GM12878 (cell line): ENCODE data around the gene COL28A1. TPM values are rescaled to one million over a fixed set of nuclear protein-coding genes. Genes with fewer than 3 reads are reported as not detected.

Experiments
- ATAC-seq: fragments of 200-7000 bp; cut with Tn5 transposase; 3 replicates; pipeline ENCODE4 v1.9.1; 2020; ENCODE audit warnings: mild to moderate bottlenecking, moderate library complexity
- BruUV-seq: library from RNA; stranded (reverse); fragments of 400-500 nt; replicated peaks from 2 replicates; lab custom pipeline; 2021; lab: Mats Ljungman, UMichigan
- CTCF ChIA-PET: fragments of 300-600 bp; sonication (Branson Sonifier 250); formaldehyde crosslinking; extraction: SDS; loops from one replicate; lab custom pipeline; 2021; ENCODE audit warnings: inconsistent platforms; lab: Yijun Ruan, JAX
- POLR2A ChIA-PET: fragments of 350-600 bp; formaldehyde crosslinking; extraction: SDS; loops from one replicate; lab custom pipeline; 2021; ENCODE audit warnings: inconsistent platforms; lab: Charles Lee
- RAD21 ChIA-PET: fragments of 300-600 bp; sonication (Branson Sonifier 250); formaldehyde crosslinking; loops from one replicate; lab custom pipeline; 2023; ENCODE audit warnings: antibody characterized with exemption; ENCODE audit not compliant: unreplicated experiment; lab: Charles Lee
- SMC1A ChIA-PET: fragments of 300-600 bp; sonication (Branson Sonifier 250); formaldehyde crosslinking; loops from one replicate; lab custom pipeline; 2023; ENCODE audit not compliant: unreplicated experiment, uncharacterized antibody; lab: Charles Lee
- DNase-seq: peaks from one replicate; pipeline ENCODE4 v3.0.0-alpha.2; 2011; ENCODE audit warnings: low read depth, low spot score
- FAIRE-seq: peaks from 3 replicates; lab custom pipeline; 2011; peaks lifted over from hg19 to GRCh38; lab: Jason Lieb, UNC
- H2AFZ ChIP-seq: 2 replicates; pipeline ENCODE4 v1.6.0; 2011; ENCODE audit warnings: low read depth, low read length, control low read depth; ENCODE audit not compliant: control insufficient read depth
- H3K27ac ChIP-seq: 2 replicates; pipeline ENCODE4 v1.5.1; 2011; ENCODE audit warnings: control low read depth; ENCODE audit not compliant: control insufficient read depth, insufficient read depth
- H3K27me3 ChIP-seq, 2 experiments: replicated peaks in 1 of 2; 2 replicates each; pipeline versions ENCODE4 v1.6.0 to v1.6.1; 2011; ENCODE audit warnings: low read length in 1 of 2; ENCODE audit not compliant: control insufficient read depth in 2 of 2, insufficient read depth in 2 of 2
- H3K36me3 ChIP-seq, 2 experiments: 2 replicates each; pipeline ENCODE4 v1.5.1; 2011; ENCODE audit warnings: low read length in 1 of 2; ENCODE audit not compliant: control insufficient read depth in 2 of 2, insufficient read depth in 2 of 2
- H3K4me1 ChIP-seq: 2 replicates; pipeline ENCODE4 v1.6.1; 2011; ENCODE audit warnings: mild to moderate bottlenecking, low read length, moderate library complexity, mixed read lengths; ENCODE audit not compliant: control insufficient read depth, insufficient read depth
- H3K4me2 ChIP-seq: 2 replicates; pipeline ENCODE4 v1.6.0; 2011; ENCODE audit warnings: control low read depth; ENCODE audit not compliant: control insufficient read depth, insufficient read depth
- H3K4me3 ChIP-seq: fragments of 200-600 bp; sonication (generic); 2 replicates; pipeline ENCODE4 v1.5.1; 2016
- H3K79me2 ChIP-seq: 2 replicates; pipeline ENCODE4 v1.6.0; 2011; ENCODE audit warnings: low read length; ENCODE audit not compliant: control insufficient read depth, insufficient read depth
- H3K9ac ChIP-seq: 2 replicates; pipeline ENCODE4 v1.8.0; 2011; ENCODE audit warnings: low read length, control low read depth, mixed read lengths; ENCODE audit not compliant: control insufficient read depth, insufficient read depth
- H3K9me3 ChIP-seq: replicated peaks from 3 replicates; pipeline ENCODE4 v1.5.1; 2011; ENCODE audit warnings: mild to moderate bottlenecking, low read length; ENCODE audit not compliant: control insufficient read depth, insufficient read depth
- H4K20me1 ChIP-seq: 2 replicates; pipeline ENCODE4 v1.6.0; 2011; ENCODE audit not compliant: control insufficient read depth, insufficient read depth
- HCFC1 ChIP-seq: fragments of 150-350 bp; IDR thresholded peaks from 2 replicates; pipeline ENCODE4 v1.6.1; 2014; ENCODE audit warnings: low read length
- MYB ChIP-seq: fragments of 150-350 bp; IDR thresholded peaks from 2 replicates; pipeline ENCODE4 v1.6.1; 2014; ENCODE audit warnings: mild to moderate bottlenecking, low read depth, low read length, borderline replicate concordance
- NFXL1 ChIP-seq: fragments of 450-650 bp; IDR thresholded peaks from 2 replicates; pipeline ENCODE4 v1.6.1; 2017; ENCODE audit warnings: antibody characterized with exemption, mild to moderate bottlenecking, borderline replicate concordance
- NFYA ChIP-seq: IDR thresholded peaks from 2 replicates; pipeline ENCODE4 v1.6.1; 2011; ENCODE audit warnings: low read depth, mild to moderate bottlenecking, low read length, improper control_type of control experiment, borderline replicate concordance
- SMAD1 ChIP-seq: fragments of 450-650 bp; IDR thresholded peaks from 2 replicates; pipeline ENCODE4 v1.6.1; 2018; ENCODE audit warnings: mild to moderate bottlenecking, low read depth; ENCODE audit not compliant: partially characterized antibody
- TBL1XR1 ChIP-seq: IDR thresholded peaks from 2 replicates; pipeline ENCODE4 v1.6.1; 2012; ENCODE audit warnings: low read depth, low read length, improper control_type of control experiment
- TCF12 ChIP-seq: IDR thresholded peaks from 2 replicates; pipeline ENCODE4 v1.6.1; 2011; ENCODE audit warnings: low read depth, mild to moderate bottlenecking, low read length
- WRNIP1 ChIP-seq: IDR thresholded peaks from 2 replicates; pipeline ENCODE4 v1.6.1; 2011; ENCODE audit warnings: low read depth, low read length, improper control_type of control experiment, borderline replicate concordance
- ZNF217 ChIP-seq: fragments of 450-650 bp; IDR thresholded peaks from 2 replicates; pipeline ENCODE4 v1.6.1; 2017; ENCODE audit warnings: antibody characterized with exemption, mild to moderate bottlenecking
- WGBS: methylation state at CpG from one replicate; pipeline ENCODE4 v1.1.6; 2016; ENCODE audit warnings: low lambda C conversion rate; ENCODE audit not compliant: insufficient replicate concordance, insufficient coverage; ENCODE audit errors: missing lambda C conversion rate; 5-methylcytosine and 5-hydroxymethylcytosine counted together
- in situ Hi-C: fragments of 300-500 bp; cut with MboI; formaldehyde crosslinking; loops from 9 replicates; pipeline ENCODE4 v1.14.3; 2018; ENCODE audit warnings: mixed read lengths
- intact Hi-C: fragments of 100-400 bp; cut with micrococcal nuclease; formaldehyde crosslinking; loops from one replicate; pipeline ENCODE4 v1.14.2; 2022; ENCODE audit not compliant: unreplicated experiment
- polyA plus RNA-seq, 11 experiments: library from polyadenylated mRNA; depleted of rRNA in 4 of 11; unstranded in 6 of 11; stranded (reverse) in 5 of 11; fragments of >200 nt; fragmentation: Nextera tagmentation in 4 of 11; fragmentation: Illumina TruSeq in 1 of 11; extraction: Ambion mirVana in 4 of 11; extraction: Trizol in 1 of 11; gene quantifications; 1 replicate in 1 of 11; 2 replicates in 10 of 11; pipeline versions ENCODE4 v1.2.1 to v1.2.3, GENCODE V29; 2011 to 2016; ENCODE audit warnings: inconsistent platforms in 2 of 11, missing spikeins in 2 of 11, low read depth in 1 of 11
- total RNA-seq, 4 experiments: library from RNA; depleted of rRNA in 3 of 4; stranded (reverse); fragments of >200 nt in 3 of 4; fragmentation: Illumina TruSeq in 1 of 4; extraction: Trizol in 1 of 4; gene quantifications; 2 replicates each; pipeline versions ENCODE4 v1.2.1 to v1.2.3, GENCODE V29; 2013 to 2021
- TF ChIP-seq, protein P1 (sequence below): fragments of 450-650 bp; IDR thresholded peaks from 2 replicates; pipeline ENCODE4 v1.6.1; 2017; ENCODE audit warnings: low read depth, mild to moderate bottlenecking, moderate library complexity
- TF ChIP-seq, protein P2 (sequence below): IDR thresholded peaks from 2 replicates; pipeline ENCODE4 v1.6.1; 2012; ENCODE audit warnings: low read depth, low read length, improper control_type of control experiment
- TF ChIP-seq, protein P3 (sequence below): fragments of 450-650 bp; IDR thresholded peaks from 2 replicates; pipeline ENCODE4 v1.6.1; 2018; ENCODE audit warnings: mild to moderate bottlenecking, low read depth, moderate library complexity; ENCODE audit not compliant: partially characterized antibody

Gene COL28A1
- total and polyA plus RNA-seq, 10 of the 15 experiments (the other 5 are each of a cell fraction or from before 2014, with no cell fraction given): 0.05 to 0.22 TPM; not detected in 8

DNA sequence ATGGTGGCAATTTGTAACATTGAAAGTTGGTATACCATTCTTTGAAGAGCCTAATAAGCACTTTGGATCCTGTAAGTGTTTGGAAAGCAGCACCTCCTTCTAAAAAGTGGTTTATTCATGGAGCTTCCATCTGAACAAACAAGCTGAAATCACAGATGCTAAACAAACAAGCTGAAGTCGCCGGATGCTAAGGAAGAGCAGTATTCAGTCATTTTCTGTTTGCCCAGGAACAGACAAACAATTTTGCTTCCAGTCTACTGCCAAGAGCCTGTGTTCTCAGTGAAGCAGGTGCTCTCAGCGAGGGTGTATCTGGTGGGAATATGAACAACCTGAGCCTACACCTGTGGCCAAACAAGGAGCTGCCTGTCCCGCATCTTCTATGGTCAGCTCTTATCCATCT, 6.3 kb downstream of the COL28A1 start:
- Histone ChIP-seq H3K79me2 (no peaks in the 10 kb centered on the region), H3K4me1 (no peaks in the 10 kb centered on the region), H3K27me3 (no peaks in the 10 kb centered on the region; a peak in 2 of 4 replicates), H3K9me3 (no peaks in the 10 kb centered on the region), H3K27ac (no peak overlapping the region), H3K4me3 (no peak overlapping the region), H2AFZ (no peak overlapping the region), H3K36me3 (no peaks in the 10 kb centered on the region), H3K9ac (no peak overlapping the region), H3K4me2 (no peak overlapping the region), H4K20me1 (no peaks in the 10 kb centered on the region)
- intact Hi-C loops: no loop called here
- ChIA-PET POLR2A (interaction anchor here (0.5 to 0.7 kb wide), 3 partner anchors 20 to 444 kb away, joined by 3 to 4 read pairs (median 3); no protein-coding TSS in a partner anchor), CTCF (interaction anchor here (0.9 to 1.3 kb wide), 2 partner anchors 425 to 767 kb away, joined by 4 to 5 read pairs; no protein-coding TSS in a partner anchor), RAD21 (interaction anchor here (1.1 to 1.2 kb wide), 2 partner anchors 11 to 767 kb away, joined by 3 to 4 read pairs; no protein-coding TSS in a partner anchor), SMC1A (interaction anchor here (1.1 kb wide), 1 partner anchor 424 kb away, joined by 3 read pairs; no protein-coding TSS in a partner anchor)
- WGBS: 78% methylated on average over 4 of the region's 4 CpGs
- BruUV-seq: no TSS peak
- DNase-seq: no peak
- TF ChIP-seq TCF12 (no peak), NFYA (no peak), ZNF217 (no peak), WRNIP1 (no peak), HCFC1 (no peak), SMAD1 (no peak), MYB (no peak), TBL1XR1 (no peak), NFXL1 (no peak)
- TF ChIP-seq, protein P1, sequence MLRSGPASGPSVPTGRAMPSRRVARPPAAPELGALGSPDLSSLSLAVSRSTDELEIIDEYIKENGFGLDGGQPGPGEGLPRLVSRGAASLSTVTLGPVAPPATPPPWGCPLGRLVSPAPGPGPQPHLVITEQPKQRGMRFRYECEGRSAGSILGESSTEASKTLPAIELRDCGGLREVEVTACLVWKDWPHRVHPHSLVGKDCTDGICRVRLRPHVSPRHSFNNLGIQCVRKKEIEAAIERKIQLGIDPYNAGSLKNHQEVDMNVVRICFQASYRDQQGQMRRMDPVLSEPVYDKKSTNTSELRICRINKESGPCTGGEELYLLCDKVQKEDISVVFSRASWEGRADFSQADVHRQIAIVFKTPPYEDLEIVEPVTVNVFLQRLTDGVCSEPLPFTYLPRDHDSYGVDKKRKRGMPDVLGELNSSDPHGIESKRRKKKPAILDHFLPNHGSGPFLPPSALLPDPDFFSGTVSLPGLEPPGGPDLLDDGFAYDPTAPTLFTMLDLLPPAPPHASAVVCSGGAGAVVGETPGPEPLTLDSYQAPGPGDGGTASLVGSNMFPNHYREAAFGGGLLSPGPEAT: no peak
- TF ChIP-seq, protein P2, sequence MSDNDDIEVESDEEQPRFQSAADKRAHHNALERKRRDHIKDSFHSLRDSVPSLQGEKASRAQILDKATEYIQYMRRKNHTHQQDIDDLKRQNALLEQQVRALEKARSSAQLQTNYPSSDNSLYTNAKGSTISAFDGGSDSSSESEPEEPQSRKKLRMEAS: no peak
- TF ChIP-seq, protein P3, sequence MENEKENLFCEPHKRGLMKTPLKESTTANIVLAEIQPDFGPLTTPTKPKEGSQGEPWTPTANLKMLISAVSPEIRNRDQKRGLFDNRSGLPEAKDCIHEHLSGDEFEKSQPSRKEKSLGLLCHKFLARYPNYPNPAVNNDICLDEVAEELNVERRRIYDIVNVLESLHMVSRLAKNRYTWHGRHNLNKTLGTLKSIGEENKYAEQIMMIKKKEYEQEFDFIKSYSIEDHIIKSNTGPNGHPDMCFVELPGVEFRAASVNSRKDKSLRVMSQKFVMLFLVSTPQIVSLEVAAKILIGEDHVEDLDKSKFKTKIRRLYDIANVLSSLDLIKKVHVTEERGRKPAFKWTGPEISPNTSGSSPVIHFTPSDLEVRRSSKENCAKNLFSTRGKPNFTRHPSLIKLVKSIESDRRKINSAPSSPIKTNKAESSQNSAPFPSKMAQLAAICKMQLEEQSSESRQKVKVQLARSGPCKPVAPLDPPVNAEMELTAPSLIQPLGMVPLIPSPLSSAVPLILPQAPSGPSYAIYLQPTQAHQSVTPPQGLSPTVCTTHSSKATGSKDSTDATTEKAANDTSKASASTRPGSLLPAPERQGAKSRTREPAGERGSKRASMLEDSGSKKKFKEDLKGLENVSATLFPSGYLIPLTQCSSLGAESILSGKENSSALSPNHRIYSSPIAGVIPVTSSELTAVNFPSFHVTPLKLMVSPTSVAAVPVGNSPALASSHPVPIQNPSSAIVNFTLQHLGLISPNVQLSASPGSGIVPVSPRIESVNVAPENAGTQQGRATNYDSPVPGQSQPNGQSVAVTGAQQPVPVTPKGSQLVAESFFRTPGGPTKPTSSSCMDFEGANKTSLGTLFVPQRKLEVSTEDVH: no peak
- no peak for ATAC-seq
- in situ Hi-C loops: no loop called here
- no peak for FAIRE-seq
